Muscle of leg (tissue), 11 donors: ENCODE measurements around the gene FAM117A. TPM values are rescaled to one million over a fixed set of nuclear protein-coding genes. Genes with fewer than 3 reads are reported as not detected.

Source experiments
- DNase-seq: peaks from one replicate; pipeline ENCODE4 v3.0.0; 2013
- H3K27ac ChIP-seq: one replicate; pipeline ENCODE4 v1.5.1; 2013; ENCODE audit warnings: mild to moderate bottlenecking, low read length, control low read depth
- H3K27me3 ChIP-seq: one replicate; pipeline ENCODE4 v1.6.1; 2013; ENCODE audit warnings: low read length; ENCODE audit not compliant: control insufficient read depth, insufficient read depth
- H3K36me3 ChIP-seq: one replicate; pipeline ENCODE4 v1.6.1; 2013; ENCODE audit warnings: low read length; ENCODE audit not compliant: control insufficient read depth, insufficient read depth
- H3K4me1 ChIP-seq: one replicate; pipeline ENCODE4 v1.6.1; 2013; ENCODE audit warnings: low read length; ENCODE audit not compliant: control insufficient read depth, insufficient read depth
- H3K4me3 ChIP-seq: one replicate; pipeline ENCODE4 v1.5.1; 2013; ENCODE audit warnings: low read length, control low read depth
- H3K9me3 ChIP-seq: replicated peaks from 2 replicates; pipeline ENCODE4 v1.6.1; 2013; ENCODE audit warnings: low read depth, low read length; ENCODE audit not compliant: control insufficient read depth
- WGBS: methylation state at CpG from one replicate; pipeline ENCODE4 v1.1.5; 2013; ENCODE audit warnings: missing lambda C conversion rate; ENCODE audit not compliant: insufficient coverage; 5-methylcytosine and 5-hydroxymethylcytosine counted together
- polyA plus RNA-seq, 8 donors: library from polyadenylated mRNA; unstranded; fragments of 120-200 nt; gene quantifications; one replicate each; pipeline versions ENCODE4 v1.2.1 to v1.2.3, GENCODE V29; 2013; ENCODE audit warnings: inconsistent platforms in 1 of 8, low replicate concordance in 1 of 8; ENCODE audit not compliant: insufficient read length in 8 of 8, insufficient read depth in 1 of 8
- total RNA-seq: library from RNA; stranded (reverse); fragments of 120-200 nt; gene quantifications from one replicate; pipeline ENCODE4 v1.2.4, GENCODE V29; 2013

The FAM117A gene
- total and polyA plus RNA-seq, 9 donors = 9.8 to 23.6 (median 17.5) TPM

- peaks cover 45% of the 10 kb centered on the region for H3K4me1 ChIP-seq
- H3K4me3 ChIP-seq = no peak overlapping the region
- no peaks in the 10 kb centered on the region for H3K9me3 ChIP-seq
- H3K27ac ChIP-seq = peak overlapping the region; percentile 72
- DNase-seq = no peak
- WGBS = no CpG with 5 or more reads among the region's 3 CpGs
- H3K27me3 ChIP-seq = no peaks in the 10 kb centered on the region
- peaks cover 2% of the 10 kb centered on the region for H3K36me3 ChIP-seq
These were observed 22.2 kb downstream of the FAM117A start for GRCh38 chr17:49741692-49742076.

GRCh38 chr17:49741009-49741691, 22.8 kb downstream of the FAM117A start:
- no CpG with 5 or more reads among the region's 5 CpGs for WGBS
- Histone ChIP-seq H3K4me3 (no peak overlapping the region), H3K27me3 (no peaks in the 10 kb centered on the region), H3K4me1 (peaks cover 42% of the 10 kb centered on the region), H3K36me3 (peaks cover 2% of the 10 kb centered on the region), H3K27ac (peak overlapping the region; percentile 59), H3K9me3 (no peaks in the 10 kb centered on the region)
- no peak for DNase-seq

GRCh38 chr17:49739641-49740271, 24.2 kb downstream of the FAM117A start:
- Histone ChIP-seq H3K4me1 (peaks cover 42% of the 10 kb centered on the region), H3K27ac (peak overlapping the region; percentile 32), H3K36me3 (peaks cover 2% of the 10 kb centered on the region), H3K27me3 (no peaks in the 10 kb centered on the region), H3K4me3 (no peak overlapping the region), H3K9me3 (no peaks in the 10 kb centered on the region)
- 60% methylated on average over 3 of the region's 7 CpGs for WGBS
- DNase-seq = peak; percentile 74

- peaks cover 2% of the 10 kb centered on the region for H3K36me3 ChIP-seq
- H3K9me3 ChIP-seq = no peaks in the 10 kb centered on the region
- H3K27me3 ChIP-seq = no peaks in the 10 kb centered on the region
- H3K27ac ChIP-seq = peak overlapping the region; percentile 32
- peaks cover 42% of the 10 kb centered on the region for H3K4me1 ChIP-seq
- 100% methylated on average over 2 of the region's 5 CpGs for WGBS
- H3K4me3 ChIP-seq = no peak overlapping the region
- DNase-seq = no peak
These were observed 25.3 kb downstream of the FAM117A start for GRCh38 chr17:49738456-49739163.

- 92% methylated on average over 1 of the region's 13 CpGs for WGBS
- H3K9me3 ChIP-seq = no peaks in the 10 kb centered on the region
- H3K27ac ChIP-seq = no peak overlapping the region
- no peak overlapping the region for H3K4me3 ChIP-seq
- DNase-seq = no peak
- H3K36me3 ChIP-seq = peaks cover 16% of the 10 kb centered on the region
- no peaks in the 10 kb centered on the region for H3K27me3 ChIP-seq
- H3K4me1 ChIP-seq = peaks cover 47% of the 10 kb centered on the region
These were observed 29.1 kb downstream of the FAM117A start for GRCh38 chr17:49734515-49735490.

- H3K4me3 ChIP-seq = no peak overlapping the region
- peak overlapping the region; percentile 95 for H3K27ac ChIP-seq
- H3K36me3 ChIP-seq = peaks cover 21% of the 10 kb centered on the region
- peaks cover 63% of the 10 kb centered on the region for H3K4me1 ChIP-seq
- DNase-seq = peak; percentile 68
- no peaks in the 10 kb centered on the region for H3K9me3 ChIP-seq
- 31% methylated on average over 4 of the region's 4 CpGs for WGBS
- H3K27me3 ChIP-seq = no peaks in the 10 kb centered on the region
These were observed 32.5 kb downstream of the FAM117A start for GRCh38 chr17:49731435-49731831.

- no peaks in the 10 kb centered on the region for H3K27me3 ChIP-seq
- peaks cover under 1% of the 10 kb centered on the region for H3K9me3 ChIP-seq
- H3K27ac ChIP-seq = peak overlapping the region; percentile 95
- peak; percentile 55 for DNase-seq
- H3K36me3 ChIP-seq = peaks cover 24% of the 10 kb centered on the region
- peaks cover 66% of the 10 kb centered on the region for H3K4me1 ChIP-seq
- WGBS = 100% methylated on average over 1 of the region's 5 CpGs
- H3K4me3 ChIP-seq = no peak overlapping the region
These were observed 33.0 kb downstream of the FAM117A start for GRCh38 chr17:49730785-49731434.

- peak; percentile 98 for DNase-seq
- H3K4me1 ChIP-seq = peaks cover 68% of the 10 kb centered on the region
- peaks cover 3% of the 10 kb centered on the region for H3K9me3 ChIP-seq
- H3K4me3 ChIP-seq = no peak overlapping the region
- H3K27me3 ChIP-seq = no peaks in the 10 kb centered on the region
- WGBS = 20% methylated on average over 2 of the region's 4 CpGs
- H3K27ac ChIP-seq = peak overlapping the region; percentile 95
- H3K36me3 ChIP-seq = peaks cover 27% of the 10 kb centered on the region
These were observed 33.7 kb downstream of the FAM117A start for GRCh38 chr17:49730078-49730784.

GRCh38 chr17:49729069-49729468, 34.9 kb downstream of the FAM117A start:
- no peak overlapping the region for H3K4me3 ChIP-seq
- peaks cover 3% of the 10 kb centered on the region for H3K9me3 ChIP-seq
- peaks cover 27% of the 10 kb centered on the region for H3K36me3 ChIP-seq
- H3K27me3 ChIP-seq = no peaks in the 10 kb centered on the region
- WGBS = 88% methylated on average over 2 of the region's 3 CpGs
- peak overlapping the region; percentile 95 for H3K27ac ChIP-seq
- DNase-seq = peak; percentile 73
- peaks cover 79% of the 10 kb centered on the region for H3K4me1 ChIP-seq
